Mesendoderm (in vitro differentiated cells): ENCODE data around the gene SPG7. TPM values are rescaled to one million over a fixed set of nuclear protein-coding genes. Genes with fewer than 3 reads are reported as not detected.

ENCODE experiments used
- small RNA-seq: library from polyadenylated mRNA; stranded (forward); fragments of <200 nt; extraction: miRNeasy Mini kit (QIAGEN cat#:217004); gene quantifications from one replicate; pipeline ENCODE3, GENCODE V24; 2013; ENCODE audit not compliant: insufficient read depth

SPG7 gene

Small RNA genes lying within 50 kb of the gene (small RNA-seq; reads per million reads assigned to genes)
- not detected for gene SNORD68
